HS-27A (cell line): ENCODE results near the gene EDIL3.

Experiments
- DNase-seq: peaks from one replicate; pipeline ENCODE4 v3.0.0-alpha.2; 2012; ENCODE audit warnings: low read depth, missing footprints

The EDIL3 gene

GRCh38 chr5:83964271-83964670 is 420.4 kb downstream of the EDIL3 start:
- DNase-seq: no peak

GRCh38 chr5:83957188-83957587 is 427.5 kb downstream of the EDIL3 start:
- no peak for DNase-seq

- no peak for DNase-seq
These were observed 428.3 kb downstream of the EDIL3 start for GRCh38 chr5:83956386-83956785.

GRCh38 chr5:83955916-83956315 is 428.8 kb downstream of the EDIL3 start:
- DNase-seq: peak; percentile 5

GRCh38 chr5:83947763-83948162 is 436.9 kb downstream of the EDIL3 start:
- DNase-seq: no peak

- DNase-seq: no peak
These were observed 438.2 kb downstream of the EDIL3 start for GRCh38 chr5:83946516-83946915.

- DNase-seq: no peak
These were observed 442.5 kb downstream of the EDIL3 start for GRCh38 chr5:83942155-83942554.

- no peak for DNase-seq
These were observed 446.8 kb downstream of the EDIL3 start for GRCh38 chr5:83937837-83938236.

GRCh38 chr5:83931969-83932368 is 452.7 kb downstream of the EDIL3 start:
- no peak for DNase-seq

GRCh38 chr5:83927140-83927733 is 457.4 kb downstream of the EDIL3 start:
- DNase-seq: peak; percentile 49

- DNase-seq: no peak
These were observed 458.7 kb downstream of the EDIL3 start for GRCh38 chr5:83925955-83926337.

- DNase-seq: peak; percentile 82
These were observed 459.2 kb downstream of the EDIL3 start for GRCh38 chr5:83925321-83925954.

- DNase-seq: peak; percentile 77
These were observed 459.8 kb downstream of the EDIL3 start for GRCh38 chr5:83924891-83925290.

GRCh38 chr5:83924171-83924570 is 460.5 kb downstream of the EDIL3 start:
- DNase-seq: peak; percentile 50

GRCh38 chr5:83922699-83923098 is 462.0 kb downstream of the EDIL3 start:
- no peak for DNase-seq

- DNase-seq: no peak
These were observed 462.9 kb downstream of the EDIL3 start for GRCh38 chr5:83921666-83922193.

GRCh38 chr5:83919071-83920041 is 465.3 kb downstream of the EDIL3 start:
- DNase-seq: no peak

GRCh38 chr5:83917261-83917908 is 467.3 kb downstream of the EDIL3 start:
- no peak for DNase-seq

- no peak for DNase-seq
These were observed 469.8 kb downstream of the EDIL3 start for GRCh38 chr5:83914662-83915418.

GRCh38 chr5:83914199-83914598 is 470.5 kb downstream of the EDIL3 start:
- DNase-seq: no peak

GRCh38 chr5:83913593-83913992 is 471.1 kb downstream of the EDIL3 start:
- DNase-seq: no peak
